Stimulated activated CD4-positive, alpha-beta T cell treated with anti-CD3 and anti-CD28 coated beads, TNF-alpha, amount 100 ng/mL, for 24 hours (primary cell): Measurements from ENCODE around the gene CFAP65.

ENCODE experiments used
- DNase-seq, 3 experiments: peaks; one replicate each; pipeline ENCODE4 v3.0.0-alpha.2; 2020; ENCODE audit warnings: low read depth in 3 of 3

The CFAP65 gene

DNA sequence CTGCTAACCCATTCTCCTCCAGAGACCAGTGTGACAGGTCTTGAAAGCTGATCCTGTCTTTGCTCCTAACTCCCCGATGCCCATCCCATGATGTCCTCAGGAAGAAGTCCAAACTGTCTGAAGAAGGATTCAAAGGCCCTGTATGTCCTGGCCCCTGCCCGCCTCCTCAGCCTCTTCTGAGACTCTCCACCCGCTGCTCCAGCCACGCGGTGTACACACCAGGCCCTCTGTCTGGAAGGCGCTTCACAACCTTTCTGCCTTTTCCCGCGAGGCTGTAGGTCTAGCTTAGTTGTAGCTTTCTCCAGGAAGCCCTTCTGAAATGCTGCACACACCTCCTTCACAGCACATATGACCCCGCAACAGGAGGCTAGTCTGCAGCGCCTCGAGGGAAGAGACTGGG is 24.6 kb downstream of the CFAP65 start:
- DNase-seq = no peak

DNA sequence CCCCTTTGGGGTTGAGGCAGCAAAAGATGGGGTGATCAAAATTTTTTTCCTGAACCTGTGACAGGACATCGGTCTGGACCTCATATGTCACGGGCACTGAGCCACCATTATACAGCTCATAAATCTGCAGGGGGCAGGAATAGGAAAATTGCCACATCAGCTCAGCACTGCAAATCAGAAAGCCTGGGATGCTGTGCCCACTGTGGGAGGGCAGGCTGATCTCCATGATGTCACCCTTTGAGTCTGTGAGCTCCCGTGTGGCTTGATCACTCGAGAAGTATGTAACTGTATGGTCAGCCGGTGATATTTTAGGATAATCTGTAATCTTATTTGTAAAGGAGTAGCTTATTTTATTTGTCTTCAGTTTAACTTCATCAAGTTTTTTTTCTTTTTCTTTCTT is 30.4 kb downstream of the CFAP65 start:
- no peak for DNase-seq

DNA sequence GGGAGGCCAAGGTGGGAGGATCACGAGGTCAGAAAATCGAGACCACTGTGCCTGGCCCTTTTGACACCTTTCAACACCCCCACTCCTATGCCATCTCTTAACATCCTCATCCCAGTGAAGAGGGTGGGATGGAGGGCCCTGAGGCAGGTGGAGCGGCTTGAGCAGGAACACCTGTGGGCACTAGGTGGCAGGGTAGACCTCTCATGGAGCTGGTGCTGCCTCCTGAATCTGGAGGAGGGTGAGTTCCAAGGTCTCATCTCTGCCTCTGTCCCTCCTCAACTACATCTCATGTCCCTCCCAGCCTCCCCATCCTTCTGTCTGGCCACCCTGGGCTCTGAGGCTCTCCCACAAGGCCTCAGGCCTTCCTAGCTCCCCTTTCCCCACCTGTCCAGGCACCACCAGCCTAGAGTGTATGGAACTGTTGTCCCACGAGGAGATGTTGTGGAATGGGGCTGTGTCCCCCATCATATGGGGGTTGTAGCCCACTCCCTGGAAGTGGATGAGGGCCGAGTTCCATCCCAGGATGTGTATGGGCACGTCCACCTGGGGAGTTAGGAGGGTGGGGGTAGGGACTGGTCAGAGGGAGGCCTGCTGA is 31.1 kb downstream of the CFAP65 start:
- DNase-seq = no peak

DNA sequence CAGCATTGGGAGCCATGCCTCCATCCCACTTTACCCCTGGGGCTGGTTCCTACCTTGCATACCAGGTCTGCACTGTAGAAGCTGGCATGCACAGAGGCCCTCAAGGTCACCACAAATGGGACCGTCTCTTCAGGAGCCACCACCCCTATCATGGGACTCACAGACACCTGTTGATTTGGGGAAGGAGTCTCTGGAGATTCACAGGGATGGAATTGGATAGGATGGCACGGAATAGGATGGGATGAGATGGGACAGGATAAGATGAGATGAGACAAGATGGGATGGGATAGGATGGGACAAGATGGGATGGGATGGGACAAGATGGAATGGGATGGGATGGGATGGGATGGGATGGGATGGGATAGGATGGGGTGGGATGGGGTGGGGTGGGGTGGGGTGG is 32.0 kb downstream of the CFAP65 start:
- no peak for DNase-seq

DNA sequence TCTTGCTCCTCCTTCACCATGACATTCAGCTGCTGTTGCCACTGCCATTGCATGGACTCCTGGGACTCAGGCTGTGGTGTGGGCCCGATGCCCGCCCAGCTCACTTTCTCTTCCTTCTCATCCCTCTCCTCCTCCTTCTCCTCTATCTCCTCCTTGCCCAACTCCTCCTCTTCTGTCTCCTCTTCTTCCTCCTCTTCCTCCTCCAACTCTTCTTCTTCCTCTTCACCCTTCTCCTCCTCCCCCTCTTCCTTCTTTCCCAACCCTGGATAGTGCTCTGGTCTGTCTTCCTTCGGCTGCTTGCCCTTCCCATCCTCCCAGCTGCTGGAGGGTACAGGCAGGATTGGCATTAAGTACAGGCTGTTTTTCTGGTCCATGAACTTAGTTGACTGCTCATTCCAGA is 37.3 kb downstream of the CFAP65 start:
- no peak for DNase-seq

DNA sequence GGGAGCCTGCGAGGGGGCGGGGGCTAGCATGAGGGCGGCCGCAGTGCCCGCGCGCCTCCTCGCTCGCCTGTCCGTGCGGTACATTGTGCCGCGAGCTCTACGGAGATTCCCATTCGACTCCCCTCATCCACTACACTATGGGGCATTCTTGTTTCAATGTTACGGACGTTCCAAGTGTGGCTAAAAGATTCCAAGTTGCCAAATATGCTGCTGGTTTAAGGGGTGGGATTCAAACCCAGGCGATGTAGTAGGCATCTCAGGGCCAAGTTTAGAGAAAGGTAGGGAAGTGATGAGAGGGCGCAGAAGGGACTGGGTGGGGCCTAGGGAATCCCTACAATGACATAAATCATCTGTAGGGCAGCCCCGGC is 38.1 kb downstream of the CFAP65 start:
- no peak for DNase-seq

DNA sequence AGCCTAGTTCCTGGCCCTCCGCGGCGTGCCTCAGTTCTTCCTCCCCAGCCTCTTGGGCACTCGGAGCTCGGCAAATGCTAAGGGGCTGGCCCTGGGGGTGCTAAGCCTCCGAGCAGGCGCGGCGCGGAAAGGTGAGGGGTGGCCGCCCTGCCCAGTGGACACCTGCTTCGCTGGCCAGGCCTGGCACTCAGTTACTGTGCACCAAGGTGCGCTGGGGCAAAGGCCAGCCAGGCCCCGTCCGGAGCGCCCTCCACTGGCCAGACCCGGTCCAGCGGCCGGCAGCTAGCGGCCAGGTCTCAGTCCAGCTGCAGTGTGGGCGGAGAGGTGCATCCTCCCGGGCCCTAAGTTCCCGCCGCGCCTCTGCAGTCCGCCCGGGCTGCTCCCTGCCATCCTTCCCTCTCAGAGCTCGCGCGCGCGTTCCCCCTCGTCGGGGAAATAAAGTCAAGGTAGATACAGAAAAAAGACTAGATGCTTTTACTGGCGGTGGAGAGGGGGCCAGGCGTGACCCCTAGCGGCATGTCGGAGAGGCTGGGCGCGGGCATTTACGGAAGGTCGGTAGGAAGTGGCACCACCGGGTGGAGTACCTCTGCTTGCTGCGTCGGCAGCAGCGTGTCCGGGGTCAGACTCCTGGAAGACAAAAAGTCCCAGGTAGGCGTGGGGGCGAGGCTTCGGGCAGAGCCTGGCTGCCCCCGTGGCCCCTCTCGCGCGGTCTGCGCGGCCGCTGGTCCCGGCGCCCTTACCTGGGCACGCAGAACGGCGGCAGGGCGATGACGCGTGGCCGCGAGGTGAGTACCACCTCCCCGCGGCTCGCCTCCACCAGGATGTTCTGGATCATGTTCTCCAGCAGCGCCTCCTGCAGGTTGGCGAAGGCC is 38.7 kb downstream of the CFAP65 start:
- DNase-seq = peak in 1 of 3 experiments; percentile 56

DNA sequence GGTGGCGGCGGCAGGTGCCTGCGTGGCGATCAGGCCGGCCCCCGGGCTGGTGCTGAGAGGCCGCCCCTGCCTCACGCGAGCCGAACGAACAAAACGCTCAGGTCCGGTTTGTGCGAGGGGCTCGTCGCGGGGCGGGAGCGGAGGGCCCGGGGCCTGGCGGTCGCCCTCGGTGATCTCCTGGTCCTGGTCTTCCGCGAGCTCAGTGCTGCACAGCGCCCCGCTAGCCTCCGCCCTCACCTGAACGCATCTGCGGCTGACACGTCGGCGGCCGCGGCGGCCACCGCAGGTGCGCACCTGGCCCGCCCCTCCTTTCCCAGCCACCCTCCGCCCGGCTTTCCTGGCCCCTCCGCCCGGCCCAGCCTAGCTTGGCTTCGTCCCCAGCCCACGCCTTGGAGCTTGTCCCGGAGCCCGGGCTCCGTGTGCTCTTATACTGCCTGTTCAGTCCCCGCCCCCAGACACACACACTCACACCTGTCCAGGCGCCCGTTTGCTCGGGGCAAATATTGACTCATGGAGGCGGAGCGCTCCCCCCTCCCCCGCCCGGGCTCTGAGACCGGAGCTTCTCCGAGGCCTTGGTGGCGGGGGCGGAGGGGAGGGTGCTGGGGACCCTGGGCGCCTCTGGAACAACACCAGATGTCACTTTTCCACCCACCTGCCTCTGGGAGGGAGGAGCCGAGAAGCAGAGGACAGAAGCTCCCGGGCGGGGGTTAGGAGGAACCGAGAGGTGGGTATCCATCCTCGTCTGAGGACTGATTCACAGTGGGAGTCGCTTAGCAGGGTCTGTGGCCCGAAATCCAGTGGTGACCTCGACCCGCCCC is 39.5 kb downstream of the CFAP65 start:
- peak in 1 of 3 experiments; percentile 63 for DNase-seq

DNA sequence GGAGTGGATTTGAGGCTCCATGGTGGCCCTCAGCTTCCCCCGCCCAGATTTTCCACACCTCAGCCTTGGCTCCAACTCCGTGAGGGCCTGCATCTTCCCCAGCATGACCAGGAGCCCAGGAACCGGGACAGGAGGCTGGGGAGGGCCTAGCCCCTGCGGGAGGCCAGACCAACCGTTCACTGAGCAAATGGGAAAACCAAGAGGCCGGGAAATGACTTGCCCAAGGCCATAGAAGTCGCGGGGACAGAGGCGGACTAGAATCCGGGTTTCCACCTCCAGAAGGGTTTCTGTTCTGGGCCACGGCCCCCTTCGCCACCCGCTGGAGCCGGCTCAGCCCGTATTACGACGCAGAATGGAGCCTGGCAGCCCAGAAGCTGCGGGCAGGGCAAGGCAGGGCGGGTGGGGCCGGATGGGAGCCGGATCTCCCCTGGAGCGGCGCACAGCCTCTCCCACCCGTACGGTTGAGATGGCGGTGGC is 40.2 kb downstream of the CFAP65 start:
- DNase-seq = no peak

DNA sequence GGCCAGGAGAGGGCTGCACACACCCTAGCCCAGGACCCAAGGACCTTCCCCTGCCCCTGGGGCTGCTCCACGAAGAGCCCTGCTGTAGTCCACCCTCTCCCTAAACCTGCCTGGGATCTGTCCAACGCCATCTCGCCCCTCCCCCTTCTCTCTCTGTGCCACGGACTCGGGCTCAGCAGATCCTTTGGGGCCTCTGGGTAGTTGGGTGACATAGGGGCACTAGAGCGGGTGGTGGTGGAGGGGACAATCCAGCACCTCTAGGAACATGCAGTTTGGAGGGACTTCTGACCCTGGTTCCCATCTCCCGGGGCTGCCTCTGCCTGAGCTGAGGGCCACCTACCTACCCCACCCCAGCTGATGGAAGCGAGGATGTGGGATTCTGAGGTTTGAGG is 40.8 kb downstream of the CFAP65 start:
- no peak for DNase-seq

DNA sequence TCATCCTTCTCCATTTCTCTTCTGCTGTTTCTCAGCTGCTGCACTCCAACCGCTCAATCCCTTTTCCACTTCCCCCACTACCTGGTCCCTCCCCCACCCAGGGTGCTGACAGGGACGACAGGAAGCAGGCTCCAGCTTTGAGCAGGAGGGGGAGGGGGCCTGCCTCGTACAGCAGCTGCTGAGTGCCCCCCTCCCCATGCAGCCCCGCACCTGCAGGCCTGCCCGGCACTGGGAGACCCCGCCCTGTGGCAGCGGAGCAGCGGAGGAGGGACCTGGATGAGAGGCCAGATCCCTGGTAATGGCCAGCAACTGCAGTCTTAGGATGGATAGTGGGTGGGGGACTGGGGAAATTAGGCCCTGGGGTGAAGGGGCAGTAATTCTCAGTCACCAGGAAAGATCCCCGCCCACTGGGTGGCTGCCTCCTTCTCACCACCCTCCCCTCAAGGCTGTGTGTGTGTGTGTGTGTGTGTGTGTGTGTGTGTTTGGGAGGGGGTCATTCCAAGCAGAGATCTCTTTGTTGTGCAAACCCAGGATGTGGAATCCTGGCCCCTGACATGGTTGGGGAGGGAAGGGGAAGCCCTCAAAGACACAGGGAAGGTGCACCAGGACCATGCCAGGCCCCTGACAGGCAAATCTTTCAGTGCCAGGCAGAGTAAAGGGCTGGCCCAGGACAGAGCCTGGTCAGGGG is 41.3 kb downstream of the CFAP65 start:
- DNase-seq = no peak

DNA sequence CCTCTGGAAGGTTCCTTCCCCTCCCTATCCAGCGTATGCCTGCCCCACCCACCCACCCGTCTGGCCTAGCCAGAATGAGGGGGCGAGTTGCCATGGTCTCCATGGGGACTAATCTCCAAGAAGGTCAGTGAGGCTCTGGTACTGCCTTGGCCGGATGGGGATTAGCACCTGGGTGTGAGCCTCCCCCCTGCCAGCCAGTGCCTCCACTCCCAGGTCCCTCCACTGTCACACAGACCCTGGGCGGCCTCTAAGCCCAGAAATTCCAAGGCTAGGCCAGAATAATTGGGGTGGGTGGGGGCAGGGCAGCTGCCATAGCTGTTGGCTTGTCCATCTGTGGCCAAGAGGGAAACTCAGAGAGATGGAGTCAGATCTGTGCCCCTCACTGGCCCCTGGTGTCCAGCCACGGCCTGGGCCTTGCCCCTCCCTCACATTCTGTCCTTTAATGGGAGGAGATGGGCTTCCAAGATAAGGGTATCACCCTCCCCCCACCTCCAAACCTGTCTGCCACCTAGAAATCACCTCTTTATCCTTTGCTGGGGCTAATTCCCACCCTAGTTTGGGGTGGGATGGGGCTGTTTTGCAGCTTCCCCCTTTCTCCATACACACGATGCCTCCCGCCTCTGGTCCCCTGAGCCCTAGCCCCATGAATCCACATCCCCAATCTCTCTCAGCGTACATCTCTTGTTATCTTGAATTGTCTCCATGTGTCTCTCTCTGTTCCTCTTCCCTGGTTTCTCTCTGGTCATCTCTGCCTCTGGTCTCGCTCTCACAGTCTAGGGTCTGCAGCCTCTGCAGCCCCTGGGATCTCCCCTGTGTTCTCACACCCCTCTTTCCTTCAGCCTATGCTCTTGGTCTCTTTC is 42.1 kb downstream of the CFAP65 start:
- no peak for DNase-seq

DNA sequence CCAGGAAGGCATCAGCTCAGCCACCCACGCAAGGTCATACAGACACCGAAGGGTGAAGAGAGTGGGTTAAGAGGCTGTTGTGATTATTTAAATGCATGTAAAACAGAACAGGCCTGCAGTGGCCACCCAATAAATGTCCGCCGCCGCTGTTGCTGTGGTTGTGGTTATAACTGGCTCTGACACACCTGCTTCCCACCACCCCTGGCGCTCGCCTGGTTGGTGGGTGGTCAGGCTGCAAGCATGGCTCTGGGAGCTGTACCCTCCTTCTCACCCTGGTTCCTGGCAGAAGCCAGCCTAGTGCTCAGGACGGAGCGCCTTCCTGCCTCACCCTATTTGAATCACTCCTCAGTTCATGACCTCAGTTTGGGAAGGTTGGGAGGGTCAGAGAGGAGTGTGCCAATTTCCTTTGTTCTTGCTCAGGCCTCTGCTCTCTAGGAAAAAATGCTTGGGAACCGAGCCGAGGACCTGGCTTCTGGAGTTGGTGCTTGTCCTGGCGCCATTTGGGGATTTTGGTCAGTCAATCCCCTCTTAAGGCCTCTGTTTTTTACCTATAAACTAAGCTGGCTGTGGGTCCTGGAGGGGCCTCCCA is 42.8 kb downstream of the CFAP65 start:
- no peak for DNase-seq

DNA sequence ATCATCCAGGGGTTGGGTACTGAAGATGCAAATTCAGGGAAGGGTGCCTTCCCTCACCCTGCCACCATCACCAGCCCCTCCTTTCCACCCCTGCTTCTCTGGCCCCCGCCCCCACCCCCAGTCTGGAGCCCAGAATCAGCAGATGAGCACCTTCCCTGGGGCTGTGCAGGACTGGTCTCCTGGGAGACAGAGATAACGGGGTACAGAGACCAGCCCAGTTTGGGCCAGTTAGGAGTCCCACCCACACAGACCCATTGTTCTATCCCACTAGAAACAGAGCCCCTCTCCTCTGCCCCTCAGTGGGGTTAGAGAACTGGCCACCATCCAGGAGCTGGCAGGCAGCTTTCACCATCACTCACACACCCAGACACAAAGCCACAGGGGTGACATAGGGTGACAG is 43.6 kb downstream of the CFAP65 start:
- no peak for DNase-seq

DNA sequence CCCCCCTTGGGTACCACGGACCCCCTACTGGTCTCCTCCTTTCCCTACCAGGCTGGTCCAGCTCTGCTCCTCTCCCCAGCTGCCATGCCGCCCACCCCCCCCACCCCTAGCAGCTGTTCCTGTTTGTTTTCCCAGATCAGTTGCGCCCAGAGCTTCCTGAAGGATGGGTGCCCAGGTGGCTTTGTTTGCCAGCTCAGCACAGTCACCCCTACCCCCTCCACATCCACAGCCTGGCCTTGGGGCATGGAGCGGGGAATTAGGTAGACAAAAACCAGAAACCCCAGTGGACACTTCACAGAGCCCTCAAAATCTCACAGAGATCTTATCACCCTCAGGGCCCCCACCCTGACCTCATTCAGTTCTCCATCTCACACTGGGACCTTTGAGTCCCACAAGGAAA is 44.4 kb downstream of the CFAP65 start:
- DNase-seq = no peak

DNA sequence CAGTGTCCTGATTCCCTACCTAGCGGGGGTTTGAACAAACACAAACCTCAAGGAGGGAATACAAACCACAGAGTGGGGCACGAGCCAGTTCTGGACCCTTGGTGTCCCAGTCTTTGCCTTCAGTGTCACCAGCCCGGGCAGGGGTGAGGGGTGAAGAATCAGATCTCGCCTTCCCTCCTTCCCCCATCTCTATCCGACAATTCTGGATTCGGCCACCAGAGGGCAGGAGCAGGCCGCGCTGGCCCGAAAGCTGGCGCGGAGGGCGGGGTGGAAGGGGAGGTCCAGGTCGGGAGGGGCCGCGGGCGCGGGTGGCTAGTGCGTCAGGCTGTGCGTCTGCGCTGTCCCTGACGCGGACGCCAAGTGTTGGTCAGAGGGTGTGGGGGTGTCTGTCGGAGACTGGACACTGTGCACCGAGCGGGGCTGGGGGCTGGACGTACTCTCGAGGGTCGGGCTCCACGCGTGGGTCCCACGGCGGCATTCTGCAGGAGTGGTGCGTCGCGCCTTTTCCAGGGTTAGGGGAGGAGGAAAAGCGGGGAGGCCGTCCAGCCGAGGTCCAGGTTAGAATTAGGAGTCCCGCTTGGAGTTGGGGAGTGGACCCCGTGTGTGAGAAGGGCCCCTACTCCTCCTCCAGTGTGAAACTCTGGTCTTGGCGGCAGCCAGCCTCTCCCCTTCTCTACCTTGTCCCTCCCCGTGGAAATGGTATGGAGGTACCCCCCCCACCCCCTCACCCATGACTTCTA is 45.2 kb downstream of the CFAP65 start:
- peak; percentile 60 to 79 (median 64) for DNase-seq

DNA sequence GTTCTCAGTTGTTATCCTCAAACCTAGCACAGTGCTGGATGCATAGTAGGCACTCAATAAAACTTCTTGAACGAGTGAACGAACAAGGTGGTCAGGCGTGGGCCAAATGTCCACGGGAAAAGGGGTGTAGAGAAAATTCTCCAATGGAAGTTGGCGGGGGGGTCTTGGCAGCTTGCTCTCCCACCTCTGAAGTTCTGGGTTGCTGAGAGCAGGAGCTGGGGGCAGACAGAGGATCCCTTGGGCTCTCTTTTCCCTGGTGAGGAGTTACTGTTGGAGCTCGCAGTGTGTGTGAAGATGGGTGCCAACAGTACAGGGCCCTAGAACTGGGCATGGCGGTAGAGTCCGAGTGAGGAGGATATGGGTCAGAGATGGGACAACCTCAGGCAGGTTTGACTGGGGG is 45.8 kb downstream of the CFAP65 start:
- DNase-seq = no peak

DNA sequence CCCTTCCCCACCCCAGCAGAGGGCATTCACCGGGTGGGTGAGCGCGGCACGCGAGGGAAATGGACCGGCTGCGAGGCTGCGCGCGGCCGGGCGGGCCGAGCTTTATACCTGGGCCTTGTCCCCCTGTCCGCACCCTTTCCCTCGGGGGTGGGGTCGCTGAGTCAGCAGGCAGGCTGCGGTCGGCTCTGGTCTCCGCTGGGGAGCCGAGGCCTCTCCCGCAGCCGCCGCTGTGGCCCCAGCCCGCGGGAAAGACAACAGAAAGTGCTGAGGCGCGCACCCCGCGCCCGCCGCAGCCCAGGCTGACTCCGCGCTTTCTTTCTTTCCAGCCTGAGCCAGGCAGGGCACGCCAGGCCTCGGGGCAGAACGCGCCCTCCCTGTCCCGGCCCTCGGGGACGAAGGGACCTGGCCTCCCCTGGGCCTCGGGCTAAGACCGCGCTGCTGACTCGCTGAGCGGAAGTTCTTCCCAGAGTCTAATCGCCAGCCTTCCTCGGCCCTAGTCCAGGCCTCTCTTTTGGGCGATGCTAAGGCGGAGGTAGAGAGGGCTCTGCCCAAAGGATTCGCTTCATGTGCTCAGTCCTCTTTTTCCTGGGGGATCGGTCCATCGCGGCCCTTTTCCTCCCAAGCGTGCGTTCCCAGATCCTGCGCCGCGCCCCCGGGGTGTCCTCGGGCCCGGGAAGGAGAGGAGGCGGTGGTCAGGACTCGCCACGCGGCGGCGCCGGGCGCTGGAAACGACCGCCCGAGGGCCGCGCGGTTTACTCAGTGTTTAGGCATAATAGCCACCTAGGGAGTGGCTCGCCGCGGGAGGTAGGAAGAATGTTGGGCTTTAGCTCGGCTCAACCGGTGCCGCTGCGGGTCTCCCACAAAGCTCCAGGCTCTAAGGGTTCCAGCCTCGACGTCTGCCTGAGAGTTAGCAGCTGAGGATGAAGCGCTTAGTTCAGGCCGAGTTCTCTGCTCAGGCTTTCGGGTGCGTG is 47.7 kb downstream of the CFAP65 start, which contains the start of gene CRYBA2:
Gene CRYBA2 (minus strand): TSS at position 78 of the 971 bp plus-strand sequence. CDS start 246 bp downstream, outside the sequence.
- DNase-seq = no peak
